Transverse colon (tissue), 4 donors: Measurements from ENCODE around the gene MOGAT1. TPM values are rescaled to one million over a fixed set of nuclear protein-coding genes. Genes with fewer than 3 reads are reported as not detected.

Experiments
- DNase-seq: peaks from one replicate; pipeline ENCODE4 v3.0.0-alpha.2; 2019
- H3K27ac ChIP-seq, 4 donors: fragments of 200-600 bp; sonication (generic); 2 replicates each; pipeline ENCODE4 v1.5.1; 2016 to 2018; ENCODE audit warnings: inconsistent platforms in 4 of 4
- H3K27me3 ChIP-seq: fragments of 200-600 bp; sonication (generic); 2 replicates; pipeline ENCODE4 v1.5.1; 2017; ENCODE audit warnings: inconsistent platforms
- H3K36me3 ChIP-seq, 4 donors: fragments of 200-600 bp; sonication (generic); 2 replicates each; pipeline ENCODE4 v1.5.1; 2017 to 2019; ENCODE audit warnings: inconsistent platforms in 4 of 4
- H3K4me1 ChIP-seq, 4 donors: fragments of 200-600 bp; sonication (generic); 2 replicates each; pipeline ENCODE4 v1.5.1; 2017 to 2020; ENCODE audit warnings: inconsistent platforms in 4 of 4
- H3K4me3 ChIP-seq, 4 donors: fragments of 200-600 bp; sonication (generic); 1 replicate in 1 of 4; 2 replicates in 3 of 4; pipeline versions ENCODE4 v1.5.1 to v1.6.1; 2017 to 2019; ENCODE audit warnings: inconsistent platforms in 4 of 4
- H3K9me3 ChIP-seq, 2 donors: fragments of 200-600 bp; sonication (generic); 2 replicates each; pipeline ENCODE4 v1.5.1; 2017 to 2019; ENCODE audit warnings: inconsistent platforms in 2 of 2
- CTCF ChIP-seq, 5 experiments: fragments of 200-600 bp in 3 of 5; fragments of 450-650 bp in 2 of 5; sonication (generic) in 3 of 5; IDR thresholded peaks; 1 replicate in 2 of 5; 2 replicates in 3 of 5; pipeline ENCODE4 v1.5.1; 2016 to 2017; ENCODE audit warnings: antibody characterized with exemption in 5 of 5, inconsistent platforms in 3 of 5, mild to moderate bottlenecking in 2 of 5, moderate library complexity in 1 of 5
- EP300 ChIP-seq: sonication (generic); formaldehyde crosslinking; IDR thresholded peaks from one replicate; pipeline ENCODE4 v1.6.1; 2017; ENCODE audit warnings: antibody characterized with exemption, low read depth
- POLR2A ChIP-seq: fragments of 450-650 bp; IDR thresholded peaks from one replicate; pipeline ENCODE4 v1.6.1; 2016; ENCODE audit warnings: antibody characterized with exemption, mild to moderate bottlenecking, moderate library complexity
- POLR2AphosphoS5 ChIP-seq, 3 donors: sonication (generic); formaldehyde crosslinking; IDR thresholded peaks; one replicate each; pipeline ENCODE4 v1.6.1; 2016; ENCODE audit warnings: antibody characterized with exemption in 3 of 3
- WGBS, 2 donors: methylation state at CpG; one replicate each; pipeline ENCODE4 v1.1.5; 2018; ENCODE audit warnings: low coverage in 1 of 2; 5-methylcytosine and 5-hydroxymethylcytosine counted together
- in situ Hi-C, 4 donors: fragments of 200-750 bp; cut with MboI; loops; one replicate each; pipeline versions ENCODE4 v1.15.0 to v1.15.1; 2017; ENCODE audit warnings: low sequenced_read_pairs in 3 of 4, low pct_ligation_motif_present in 1 of 4, low pct_unique_long_range_greater_than_20kb in 1 of 4
- intact Hi-C: fragments of 100-400 bp; cut with DNase I; formaldehyde crosslinking; loops from one replicate; pipeline ENCODE4 v1.15.1; 2023; ENCODE audit warnings: low total_unique reads
- total RNA-seq, 4 donors: library from RNA; depleted of rRNA; stranded (reverse); fragments of >200 nt; gene quantifications; one replicate each; pipeline ENCODE4 v1.1.0, GENCODE V29; 2016

Gene MOGAT1
- total RNA-seq, 4 donors from 2014 or later, result 0.80 TPM; not detected in 3

- H3K9me3 ChIP-seq, result no peaks in the 10 kb centered on the region
- H3K4me1 ChIP-seq, result no peaks in the 10 kb centered on the region
- DNase-seq, result no peak
- in situ Hi-C loops, result no loop called here
- WGBS, 2 donors, result 50 to 77% methylated on average over 1 of the region's 1 CpG
- H3K36me3 ChIP-seq, result no peaks in the 10 kb centered on the region
- no peaks in the 10 kb centered on the region for H3K27me3 ChIP-seq
- intact Hi-C loops, result no loop called here
- no peak overlapping the region for H3K4me3 ChIP-seq
- H3K27ac ChIP-seq, result no peak overlapping the region
- no peak for TF ChIP-seq EP300
- no peak for TF ChIP-seq POLR2A
- no peak for TF ChIP-seq CTCF (IDR thresholded peaks at IDR 0.05)
- no peak for TF ChIP-seq POLR2AphosphoS5 (IDR thresholded peaks at IDR 0.05)
These were observed 22.4 kb downstream of the MOGAT1 start for GRCh38 chr2:222693837-222694236.

- in situ Hi-C loops, result no loop called here
- Histone ChIP-seq H3K27me3 (no peaks in the 10 kb centered on the region), H3K27ac (no peak overlapping the region), H3K4me1 (no peaks in the 10 kb centered on the region), H3K9me3 (no peaks in the 10 kb centered on the region), H3K36me3 (no peaks in the 10 kb centered on the region), H3K4me3 (no peak overlapping the region)
- TF ChIP-seq POLR2AphosphoS5 (IDR thresholded peaks at IDR 0.05) (no peak), POLR2A (no peak), CTCF (IDR thresholded peaks at IDR 0.05) (no peak), EP300 (no peak)
- intact Hi-C loops, result no loop called here
- no peak for DNase-seq
- 89 to 100% methylated on average over 4 of the region's 4 CpGs for WGBS, 2 donors
These were observed 26.8 kb downstream of the MOGAT1 start for GRCh38 chr2:222698276-222698675.

GRCh38 chr2:222701233-222701632 is 29.8 kb downstream of the MOGAT1 start:
- Histone ChIP-seq H3K9me3 (no peaks in the 10 kb centered on the region), H3K27me3 (no peaks in the 10 kb centered on the region), H3K27ac (no peak overlapping the region), H3K4me1 (peaks cover 0 to 7% (median 6%) of the 10 kb centered on the region in 4 donors), H3K4me3 (no peak overlapping the region), H3K36me3 (no peaks in the 10 kb centered on the region)
- intact Hi-C loops, result loop anchor here (10.0 kb wide), 1 partner anchor 204 kb away; no protein-coding TSS in a partner anchor
- TF ChIP-seq POLR2A (no peak), EP300 (no peak), CTCF (IDR thresholded peaks at IDR 0.05) (no peak), POLR2AphosphoS5 (IDR thresholded peaks at IDR 0.05) (no peak)
- DNase-seq, result no peak
- 91 to 100% methylated on average over 1 of the region's 1 CpG for WGBS, 2 donors
- in situ Hi-C loops, result loop anchor here in 2 of 4 donors (10.0 to 25.0 kb wide), 2 partner anchors 204 to 211 kb away; no protein-coding TSS in a partner anchor

GRCh38 chr2:222701721-222702131 is 30.3 kb downstream of the MOGAT1 start:
- Histone ChIP-seq H3K27ac (no peak overlapping the region), H3K36me3 (no peaks in the 10 kb centered on the region), H3K4me3 (no peak overlapping the region), H3K4me1 (peaks cover 0 to 7% (median 6%) of the 10 kb centered on the region in 4 donors), H3K9me3 (no peaks in the 10 kb centered on the region), H3K27me3 (no peaks in the 10 kb centered on the region)
- intact Hi-C loops (loop anchor here (10.0 kb wide), 1 partner anchor 203 kb away; no protein-coding TSS in a partner anchor), in situ Hi-C loops (loop anchor here in 2 of 4 donors (10.0 to 25.0 kb wide), 2 partner anchors 203 to 211 kb away; no protein-coding TSS in a partner anchor)
- no peak for TF ChIP-seq POLR2A
- TF ChIP-seq CTCF (IDR thresholded peaks at IDR 0.05), result no peak
- TF ChIP-seq EP300, result no peak
- no peak for TF ChIP-seq POLR2AphosphoS5 (IDR thresholded peaks at IDR 0.05)
- no peak for DNase-seq
- 56 to 73% methylated on average over 4 to 5 of the region's 5 CpGs for WGBS, 2 donors
